HG03469 (cell line): ENCODE measurements around the gene MAP1LC3B2.

ENCODE experiments used
- ATAC-seq: cut with Tn5 transposase; IDR thresholded peaks from one replicate; pipeline ENCODE4 v1.9.1; 2021; ENCODE audit warnings: mild to moderate bottlenecking, moderate library complexity, moderate number of reproducible peaks; ENCODE audit not compliant: unreplicated experiment

Gene MAP1LC3B2

GRCh38 chr12:116610971-116611541 is 51.9 kb downstream of the MAP1LC3B2 start:
- ATAC-seq: no peak

DNA sequence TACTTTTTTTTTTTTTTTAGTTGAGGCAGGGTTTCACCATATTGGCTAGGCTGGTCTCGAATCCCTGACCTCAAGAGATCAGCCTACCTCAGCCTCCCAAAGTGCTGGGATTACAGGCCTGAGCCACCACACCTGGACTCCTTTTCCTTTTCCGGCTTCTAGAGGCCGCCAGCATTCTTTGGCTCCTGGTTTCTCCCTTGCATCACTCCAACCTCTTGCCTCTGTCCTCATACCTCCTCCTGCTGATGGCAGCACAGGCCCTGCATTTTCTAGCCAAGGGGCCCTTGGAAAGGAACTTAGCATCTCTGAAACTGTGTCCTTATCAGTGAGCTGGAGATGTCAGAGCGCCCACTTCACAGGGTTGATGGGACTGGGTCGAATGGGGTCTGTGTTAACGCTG is 53.3 kb downstream of the MAP1LC3B2 start:
- no peak for ATAC-seq

GRCh38 chr12:116613256-116613655 is 54.1 kb downstream of the MAP1LC3B2 start:
- no peak for ATAC-seq

DNA sequence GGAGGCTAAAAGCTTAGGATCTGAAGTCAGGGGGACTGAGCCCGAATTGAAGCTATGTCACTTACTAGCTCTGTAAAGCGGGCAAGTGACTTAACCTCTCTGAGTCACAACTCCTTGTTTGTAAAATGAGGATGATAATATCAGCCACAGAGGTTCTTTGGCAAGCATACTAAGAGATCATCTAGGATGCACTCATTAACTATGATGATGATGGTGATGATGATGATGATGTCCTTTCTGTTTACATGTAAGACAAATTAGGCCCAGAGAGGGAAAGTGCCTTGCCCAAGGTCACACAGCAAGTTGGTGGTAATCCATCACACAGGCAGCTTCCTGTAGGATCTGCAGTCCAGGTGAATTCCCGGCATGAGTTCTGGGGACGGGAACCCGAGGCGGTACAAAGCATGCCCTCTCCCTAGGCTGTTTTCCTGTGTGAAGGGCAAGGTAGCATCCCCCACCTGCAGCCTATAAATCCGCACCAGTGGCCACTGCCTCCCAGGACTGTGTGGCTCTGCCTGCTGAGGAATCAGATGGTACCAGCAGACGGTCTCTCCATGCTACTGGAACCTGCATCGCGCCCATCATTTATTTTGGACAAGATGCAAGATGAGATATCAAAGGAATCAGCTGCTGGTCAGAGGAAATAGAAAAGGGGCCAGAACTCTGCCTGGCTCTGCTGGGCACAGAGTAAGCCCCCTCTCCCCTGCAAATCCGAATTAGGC is 55.2 kb downstream of the MAP1LC3B2 start:
- no peak for ATAC-seq

DNA sequence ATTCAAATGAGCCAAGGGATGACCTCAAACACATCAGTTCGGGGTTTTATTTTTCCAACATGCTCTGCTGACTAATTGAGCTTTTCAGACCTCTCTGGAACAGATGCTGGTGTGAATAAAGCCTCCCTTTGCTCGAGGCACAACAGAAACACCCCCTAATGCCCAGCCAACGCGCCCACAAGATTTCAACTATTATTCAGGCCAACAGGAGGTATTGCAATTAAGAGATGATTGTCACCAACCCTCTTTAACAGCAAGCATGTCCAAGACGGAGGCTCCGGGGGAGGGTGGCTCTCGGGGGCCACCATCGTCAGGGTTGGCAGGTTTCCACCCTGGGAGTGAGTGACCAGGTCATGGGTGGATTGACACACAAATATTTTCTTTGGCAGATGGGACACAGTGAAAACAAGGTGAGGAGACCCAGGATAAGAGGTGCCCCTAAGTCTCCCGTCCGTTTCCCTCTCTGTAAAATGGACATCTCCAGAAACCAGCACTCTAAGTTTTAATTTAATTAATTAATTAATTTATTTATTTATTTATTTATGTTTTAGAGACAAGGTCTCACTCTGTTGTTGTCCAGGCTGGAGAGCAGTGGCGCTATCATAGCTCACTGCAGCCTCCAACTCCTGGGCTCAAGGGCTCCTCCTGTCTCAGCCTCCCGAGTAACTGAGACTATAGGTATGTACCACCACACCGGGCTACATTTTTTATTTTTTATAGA is 56.1 kb downstream of the MAP1LC3B2 start:
- no peak for ATAC-seq

GRCh38 chr12:116616536-116617248 is 57.5 kb downstream of the MAP1LC3B2 start:
- ATAC-seq: no peak

DNA sequence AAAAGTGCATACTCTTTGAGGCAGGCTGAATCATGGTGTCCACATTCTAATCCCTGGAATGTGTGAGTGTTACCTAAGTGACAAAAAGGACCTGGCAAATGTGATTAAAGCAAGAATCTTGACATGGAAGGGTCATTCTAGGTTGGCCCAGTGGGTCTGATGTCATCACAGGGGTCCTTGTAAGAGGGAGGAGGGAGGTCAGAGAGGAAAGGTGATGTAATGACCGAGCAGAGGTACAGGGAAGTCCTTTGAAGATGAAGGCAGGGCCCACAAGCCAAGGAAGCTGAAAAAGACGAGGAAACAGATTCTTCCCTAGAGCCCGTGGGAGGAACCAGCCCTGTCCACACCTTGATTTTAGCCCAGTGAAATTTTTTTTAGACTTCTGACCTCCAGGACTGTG is 60.1 kb downstream of the MAP1LC3B2 start:
- ATAC-seq: no peak

- no peak for ATAC-seq
Measured at GRCh38 chr12:116620124-116620491, 60.9 kb downstream of the MAP1LC3B2 start.

GRCh38 chr12:116620492-116621191 is 61.5 kb downstream of the MAP1LC3B2 start:
- no peak for ATAC-seq

GRCh38 chr12:116621194-116621593 is 62.0 kb downstream of the MAP1LC3B2 start:
- ATAC-seq: no peak

GRCh38 chr12:116624516-116624915 is 65.3 kb downstream of the MAP1LC3B2 start:
- no peak for ATAC-seq

- ATAC-seq: no peak
Measured at GRCh38 chr12:116626153-116626552, 67.0 kb downstream of the MAP1LC3B2 start.
